ENCODE results near the gene PCK2.
"Not testable (repeated sequence)": the region's sequence is repeated elsewhere in the genome, so short reads cannot be mapped to it uniquely, and the experiment has no call there.

PCK2 gene

DNA sequence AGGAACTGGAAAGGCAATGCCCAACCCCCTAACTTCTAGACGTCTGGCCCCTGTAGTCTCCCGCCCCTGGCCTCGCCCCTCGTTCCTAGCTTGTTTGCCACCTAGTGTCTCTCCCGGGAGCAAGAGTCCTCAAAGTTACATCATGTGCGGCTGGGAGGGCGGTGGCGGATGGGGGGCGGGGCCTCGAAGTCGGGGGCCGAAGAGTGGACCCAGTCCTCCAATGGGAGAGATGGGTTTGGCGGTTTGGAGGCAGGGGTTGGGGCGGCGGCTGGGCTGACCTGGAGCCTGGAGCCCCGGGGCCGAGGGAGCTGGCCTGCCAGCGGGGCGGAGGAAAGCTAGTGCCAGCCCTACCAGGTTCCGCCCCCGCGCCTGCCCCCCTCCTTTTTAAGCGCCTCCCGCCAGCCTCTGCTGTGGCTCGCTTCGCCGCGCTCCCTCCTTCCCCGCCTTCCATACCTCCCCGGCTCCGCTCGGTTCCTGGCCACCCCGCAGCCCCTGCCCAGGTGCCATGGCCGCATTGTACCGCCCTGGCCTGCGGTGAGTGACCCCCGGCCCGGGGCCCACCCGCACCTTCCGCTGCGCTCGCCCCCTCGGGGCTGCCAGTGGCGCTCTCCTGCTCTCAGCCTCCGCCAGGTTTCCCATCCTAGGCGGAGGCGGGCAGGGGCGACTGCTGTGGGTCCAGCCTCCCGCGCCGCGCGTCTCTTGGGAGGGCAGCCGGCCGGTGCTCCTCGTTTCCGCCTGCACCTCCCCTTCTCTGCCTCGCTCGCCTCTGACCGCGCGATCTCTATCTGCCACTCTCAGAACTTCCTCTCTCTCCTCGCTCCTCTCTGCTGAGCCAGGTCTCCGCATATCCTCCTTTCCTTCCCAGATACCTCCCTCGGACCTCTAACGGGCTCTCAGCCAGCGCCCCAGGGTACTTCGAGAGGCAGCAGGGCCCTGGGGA, at the start of gene PCK2:
TSS of gene PCK2 (plus strand) at position 411 of the 940 bp plus-strand sequence. CDS start at position 506, 95 bp downstream.
- peak; percentile 79 for DNase-seq

DNA sequence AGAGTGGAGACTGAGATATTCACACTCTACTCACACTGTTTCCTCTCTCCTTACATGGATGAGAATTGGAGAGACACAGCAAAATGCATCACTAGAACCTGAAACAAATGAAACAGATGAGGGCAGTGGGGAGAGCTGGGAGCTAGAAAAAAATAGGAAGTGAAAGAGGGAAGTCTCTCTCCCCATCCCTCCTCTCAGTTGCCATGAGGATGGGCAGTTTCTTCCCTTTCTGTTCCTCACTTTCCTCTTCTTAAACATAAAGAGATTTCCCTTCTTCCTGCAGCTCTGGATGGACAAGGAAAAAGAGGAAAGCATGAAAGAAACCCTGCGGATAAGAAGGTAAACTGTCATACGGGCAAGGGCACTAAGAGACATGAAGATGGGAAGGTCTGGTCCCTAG, 45.1 kb upstream of the PCK2 start:
- not testable (repeated sequence) for DNase-seq

DNA sequence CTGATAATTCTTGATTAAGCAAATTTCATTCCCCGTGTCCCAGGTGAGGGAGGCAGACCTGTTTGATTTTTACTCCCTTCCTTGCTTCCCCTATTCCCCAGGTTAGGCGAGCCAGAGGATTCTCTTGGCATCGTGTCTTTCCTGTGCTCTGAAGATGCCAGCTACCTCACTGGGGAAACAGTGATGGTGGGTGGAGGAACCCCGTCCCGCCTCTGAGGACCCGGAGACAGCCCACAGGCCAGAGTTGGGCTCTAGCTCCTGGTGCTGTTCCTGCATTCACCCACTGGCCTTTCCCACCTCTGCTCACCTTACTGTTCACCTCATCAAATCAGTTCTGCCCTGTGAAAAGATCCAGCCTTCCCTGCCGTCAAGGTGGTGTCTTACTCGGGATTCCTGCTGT, 43.4 kb upstream of the PCK2 start:
- not testable (repeated sequence) for DNase-seq

DNA sequence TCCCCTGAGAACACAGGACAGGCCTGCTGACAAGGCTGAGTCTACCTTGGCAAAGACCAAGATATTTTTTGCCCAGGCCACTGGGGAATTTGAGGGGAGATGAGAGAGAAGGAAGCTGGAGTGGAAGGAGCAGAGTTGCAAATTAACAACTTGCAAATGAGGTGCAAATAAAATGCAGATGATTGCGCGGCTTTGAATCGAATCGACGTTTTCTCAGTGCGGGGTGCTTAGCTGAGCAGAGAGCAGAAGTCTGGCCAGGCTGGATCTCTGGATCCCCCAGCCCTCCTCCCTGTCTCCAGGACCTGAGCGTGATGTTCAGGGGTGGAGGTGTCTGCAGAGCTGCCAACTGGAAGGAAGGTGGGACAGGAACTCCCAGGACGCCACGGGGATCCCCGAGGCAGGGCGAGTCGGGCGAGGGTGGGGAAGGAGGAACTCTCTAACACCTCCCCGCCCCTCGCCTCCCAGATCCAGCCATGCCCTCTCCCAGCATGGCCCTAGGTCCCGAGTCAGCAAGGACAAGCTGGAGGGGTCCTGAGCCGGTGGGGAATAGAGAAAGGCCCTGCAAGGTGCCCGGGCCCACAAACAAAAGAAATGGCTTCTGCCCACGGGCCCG, 42.8 kb upstream of the PCK2 start:
- DNase-seq, result no peak

DNA sequence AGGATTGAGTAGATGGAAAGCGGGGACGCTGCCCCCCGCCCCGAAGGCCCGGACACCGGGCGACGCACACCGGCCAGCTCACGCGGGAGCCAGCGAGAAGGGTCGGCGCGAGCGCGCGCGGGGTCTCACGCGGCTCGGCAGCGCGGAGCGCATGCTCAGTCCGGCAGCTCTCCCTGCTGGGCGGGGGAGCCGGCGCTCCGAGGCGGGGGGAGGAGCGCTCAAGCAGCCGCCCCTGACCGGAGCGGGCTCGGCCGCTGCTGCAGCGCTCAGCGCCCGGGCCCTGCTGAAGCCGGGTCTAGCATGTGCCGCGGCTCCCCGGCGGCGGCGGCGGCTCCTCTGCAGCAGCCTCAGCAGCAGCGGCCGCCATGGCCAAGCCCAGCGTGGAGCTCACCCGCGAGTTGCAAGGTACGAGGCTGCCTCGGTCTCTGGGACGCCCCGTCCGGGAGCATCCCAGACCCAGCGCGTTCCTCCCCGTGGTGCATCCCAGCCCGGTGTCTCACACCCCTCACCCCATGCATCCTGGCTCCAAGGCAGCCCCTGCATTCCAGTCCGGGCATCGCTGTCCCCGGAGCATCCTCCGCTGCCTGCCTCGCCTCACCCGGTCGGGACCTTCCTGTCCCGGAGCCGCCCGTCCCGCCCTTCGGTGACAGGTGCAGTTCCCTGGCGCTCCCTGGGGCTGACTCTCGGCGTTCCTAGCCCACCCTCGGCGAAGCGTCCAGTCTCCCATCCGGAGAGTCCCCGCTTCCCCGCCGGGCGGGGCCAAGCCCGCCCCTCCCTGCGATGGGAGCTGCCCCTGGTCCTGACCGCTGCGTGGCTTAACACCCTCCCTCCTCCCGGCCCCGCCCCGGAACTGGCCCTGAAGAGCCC, 42.1 kb upstream of the PCK2 start, which contains the start of gene CARMIL3:
TSS of gene CARMIL3 (plus strand) at position 221 of the 867 bp plus-strand sequence. CDS start at position 366, 145 bp downstream.
- DNase-seq, result peak; percentile 70

DNA sequence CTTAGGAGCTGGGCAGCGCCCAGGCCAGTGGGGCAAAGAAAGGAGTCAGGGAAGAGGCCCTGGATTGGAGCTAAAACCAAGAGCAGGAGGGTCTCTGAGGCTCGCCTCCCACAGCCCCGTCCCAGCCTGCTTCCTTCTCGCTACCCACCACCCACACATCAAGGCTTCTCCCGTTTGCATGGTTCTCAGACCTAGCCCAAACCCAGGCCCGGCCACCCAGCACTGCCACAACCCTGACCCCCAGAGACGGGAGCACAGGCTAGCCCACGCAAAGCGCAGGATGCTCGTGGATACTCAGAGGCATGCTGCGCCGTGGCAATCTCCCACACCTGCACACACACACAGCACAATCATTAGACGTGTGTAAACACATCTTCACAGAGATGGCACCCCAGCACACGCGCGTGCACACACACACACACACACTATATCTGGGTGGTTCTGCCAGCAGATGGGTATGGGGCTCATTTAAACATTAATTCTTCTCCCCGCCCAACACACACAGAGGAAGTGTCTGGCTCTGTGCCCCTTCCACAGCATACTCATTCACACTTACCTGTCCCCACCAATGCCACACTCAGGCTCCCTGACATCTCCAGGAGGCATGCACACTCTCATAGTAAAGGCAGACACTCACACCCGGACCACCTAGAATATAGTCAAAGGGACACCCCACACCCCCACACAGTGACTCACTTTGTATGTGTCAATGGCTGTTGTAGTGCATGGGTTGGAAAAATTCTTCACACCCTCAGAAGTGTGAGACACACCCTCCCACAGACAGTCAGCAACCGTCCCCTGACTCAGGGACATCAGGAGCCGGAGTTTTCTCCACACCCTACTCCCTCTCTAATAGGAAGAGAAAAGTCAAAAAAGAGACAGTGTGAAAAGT, 41.2 kb upstream of the PCK2 start:
- peak; percentile 36 for DNase-seq

DNA sequence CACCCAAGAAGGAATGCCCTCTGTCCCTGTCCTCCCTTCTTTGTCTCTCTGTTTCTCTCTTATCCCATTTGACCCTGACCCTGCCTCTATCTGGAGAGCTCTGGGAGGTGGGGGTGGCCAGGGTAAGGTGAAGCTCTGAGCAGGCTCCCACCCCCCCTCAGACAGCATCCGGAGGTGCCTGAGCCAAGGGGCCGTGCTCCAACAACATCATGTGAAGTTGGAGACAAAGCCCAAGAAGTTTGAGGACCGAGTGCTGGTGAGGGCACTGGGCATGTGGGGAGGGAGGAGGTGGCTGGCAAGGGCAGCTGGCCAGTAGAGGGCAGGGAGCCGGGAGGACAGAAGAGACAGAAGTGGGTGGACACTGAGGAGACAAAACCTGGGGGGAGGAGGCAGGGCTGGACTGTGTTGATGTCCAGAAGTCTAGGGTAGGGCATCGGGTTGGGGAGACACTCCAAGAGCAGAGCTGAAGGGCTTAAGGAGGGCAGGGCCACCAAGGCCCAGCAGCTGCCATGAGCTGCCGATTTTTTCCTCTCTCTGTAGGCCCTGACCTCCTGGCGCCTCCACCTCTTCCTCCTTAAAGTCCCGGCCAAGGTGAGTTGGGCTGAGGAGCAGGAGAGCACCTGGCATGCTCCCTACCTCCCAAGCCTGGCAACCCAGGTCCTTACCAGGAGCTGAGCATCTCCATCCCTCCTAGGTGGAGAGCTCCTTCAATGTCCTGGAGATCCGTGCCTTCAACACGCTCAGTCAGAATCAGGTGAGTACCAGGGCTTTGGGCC, 40.4 kb upstream of the PCK2 start:
- no peak for DNase-seq

DNA sequence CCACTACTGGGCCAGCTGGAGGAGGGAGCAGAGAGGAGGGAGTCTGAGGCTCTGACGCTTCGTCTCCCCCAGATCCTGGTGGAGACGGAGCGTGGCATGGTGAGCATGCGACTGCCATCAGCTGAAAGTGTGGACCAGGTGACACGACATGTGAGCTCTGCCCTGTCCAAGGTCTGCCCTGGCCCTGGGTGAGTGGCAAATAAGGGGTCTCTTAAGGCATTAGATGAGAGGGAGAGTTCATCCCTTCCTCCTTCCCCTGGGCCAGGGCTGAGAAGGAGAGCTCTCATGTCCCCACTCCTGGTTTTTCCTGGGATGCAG, 39.8 kb upstream of the PCK2 start:
- no peak for DNase-seq

DNA sequence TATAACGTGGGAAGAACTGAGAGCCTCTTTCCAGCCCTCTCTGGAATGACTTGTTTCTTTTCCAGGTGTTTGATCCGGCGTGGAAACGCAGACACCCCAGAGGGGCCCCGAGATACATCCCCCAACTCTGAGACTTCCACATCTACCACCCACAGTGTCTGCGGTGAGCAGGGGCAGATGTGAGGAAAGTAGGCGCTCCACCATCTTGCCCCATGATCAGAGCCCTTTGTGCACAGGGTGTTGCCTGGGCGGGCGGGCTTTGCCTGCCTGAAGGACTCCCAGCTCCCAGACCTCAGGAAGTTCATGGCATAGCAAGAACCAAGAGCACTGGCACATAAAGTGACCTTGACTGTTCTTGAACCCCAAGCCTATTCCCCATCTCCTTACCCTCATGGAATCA, 39.5 kb upstream of the PCK2 start:
- DNase-seq, result no peak

DNA sequence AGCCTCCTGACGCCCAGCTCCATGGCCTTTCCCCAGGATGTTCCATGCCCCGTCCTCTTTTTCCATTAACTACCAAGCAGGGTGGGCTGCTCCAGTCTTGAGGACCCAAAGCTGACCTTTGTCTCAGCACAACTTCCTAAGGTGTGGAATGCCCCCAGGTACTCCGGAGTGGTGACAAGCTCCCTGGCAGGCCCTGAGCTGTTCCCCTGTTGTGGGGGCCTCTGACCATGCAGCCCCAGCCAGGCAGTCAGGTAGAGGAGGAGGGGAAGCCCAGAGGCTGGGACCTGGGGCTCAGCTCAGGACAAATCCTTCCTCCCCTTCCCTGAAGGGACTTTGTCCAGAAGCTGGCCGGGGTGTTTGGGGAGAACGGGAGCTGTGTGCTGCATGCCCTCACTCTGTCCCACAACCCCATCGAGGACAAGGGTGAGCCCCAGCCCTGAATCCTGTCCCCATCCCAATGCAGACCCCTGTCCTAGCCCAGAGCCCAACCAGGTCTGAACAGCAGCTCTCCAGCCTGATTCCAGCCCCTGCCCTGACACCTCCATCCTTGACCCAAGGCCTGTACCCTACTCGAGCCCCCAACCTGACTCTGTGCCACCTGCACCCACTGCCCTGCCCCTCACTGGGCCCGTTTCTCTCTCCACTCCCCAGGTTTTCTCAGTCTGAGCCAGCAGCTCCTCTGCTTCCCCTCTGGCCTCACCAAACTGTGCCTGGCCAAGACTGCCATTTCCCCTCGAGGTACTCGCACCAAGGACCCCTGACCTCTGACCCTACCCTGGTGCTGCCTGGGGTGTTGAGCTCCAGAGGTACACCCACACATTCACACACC, 37.9 kb upstream of the PCK2 start:
- DNase-seq, result peak; percentile 22

DNA sequence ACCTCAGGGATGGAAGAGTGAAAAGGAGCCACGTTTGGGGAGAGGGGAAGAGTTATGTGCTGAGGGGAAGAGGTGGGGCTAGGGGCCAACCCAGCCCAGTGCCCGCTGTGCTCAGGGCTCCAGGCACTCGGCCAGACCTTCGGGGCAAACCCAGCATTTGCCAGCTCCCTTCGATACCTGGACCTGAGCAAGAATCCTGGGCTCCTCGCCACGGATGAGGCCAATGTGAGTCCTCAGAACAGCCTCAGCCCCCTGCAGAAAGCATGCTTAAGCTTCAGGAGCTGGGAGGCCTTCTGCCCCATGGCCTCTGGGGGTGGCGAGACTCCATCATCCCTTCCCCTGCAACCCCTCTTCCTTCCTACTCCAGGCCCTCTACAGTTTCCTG, 37.3 kb upstream of the PCK2 start:
- DNase-seq, result peak; percentile 26

DNA sequence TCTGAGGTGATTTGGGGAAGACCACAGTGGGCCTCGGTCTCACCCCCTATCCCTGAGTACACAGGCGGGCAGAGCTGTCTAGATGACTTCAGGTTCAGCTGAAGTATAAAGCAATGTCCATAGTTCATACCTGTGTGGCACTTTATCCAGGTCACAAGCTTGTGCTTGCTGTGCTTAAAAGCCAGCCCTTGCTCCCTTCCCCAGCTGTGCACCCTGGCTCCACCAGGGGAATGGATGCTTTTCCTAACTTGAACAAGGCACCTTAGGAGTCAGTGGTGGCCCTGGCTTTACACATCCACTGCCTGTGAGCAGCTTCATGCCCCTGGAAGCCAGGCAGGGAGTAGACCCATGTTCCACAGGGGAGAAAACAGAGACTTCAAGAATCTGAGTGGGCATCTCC, 36.8 kb upstream of the PCK2 start:
- peak; percentile 25 for DNase-seq

DNA sequence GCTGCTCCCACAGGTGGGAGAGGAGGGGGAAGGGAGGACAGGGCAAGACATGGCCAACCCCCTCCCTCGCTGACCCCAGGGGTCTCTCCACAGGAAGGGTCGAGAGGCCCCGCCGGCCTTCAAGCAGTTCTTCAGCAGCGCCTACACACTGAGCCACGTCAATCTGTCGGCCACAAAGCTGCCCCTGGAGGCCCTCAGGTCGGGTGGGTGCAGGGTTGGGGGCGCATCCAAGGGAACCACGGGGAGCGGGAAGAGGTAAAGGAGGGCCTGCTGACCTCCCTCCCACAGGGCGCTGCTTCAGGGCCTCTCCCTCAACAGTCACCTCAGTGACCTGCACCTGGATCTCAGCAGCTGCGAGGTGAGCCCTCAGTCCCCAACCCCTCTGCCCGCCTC, 36.2 kb upstream of the PCK2 start:
- DNase-seq, result no peak

DNA sequence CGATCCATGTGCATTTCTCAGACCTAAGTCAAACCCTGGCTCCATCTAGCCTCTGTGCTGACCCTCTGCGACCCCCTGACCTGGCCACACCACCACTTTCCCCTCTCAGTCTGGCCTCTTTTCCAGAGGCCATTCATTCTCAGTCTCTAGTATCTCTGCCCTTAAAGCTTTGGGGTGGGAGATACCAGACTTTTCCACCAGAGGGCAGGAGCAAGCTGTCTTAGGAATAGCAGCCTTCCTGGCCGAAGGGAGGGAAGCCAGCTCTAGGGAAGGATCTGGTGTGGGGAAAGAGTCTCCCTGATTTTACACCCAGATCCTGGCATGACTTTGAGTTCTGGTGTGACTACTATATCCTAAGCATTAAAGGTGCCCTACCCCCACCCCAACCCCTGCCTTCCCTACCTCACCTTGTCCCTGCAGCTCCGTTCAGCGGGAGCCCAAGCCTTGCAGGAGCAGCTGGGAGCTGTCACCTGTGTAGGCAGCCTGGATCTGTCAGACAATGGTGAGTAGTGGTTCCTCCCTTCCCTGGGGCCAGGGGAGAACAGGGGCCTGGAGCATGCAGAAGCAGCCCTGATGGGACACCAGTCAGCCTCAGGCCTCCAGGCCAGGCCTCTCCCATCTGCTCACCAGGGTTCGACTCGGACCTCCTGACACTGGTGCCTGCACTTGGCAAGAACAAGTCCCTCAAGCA, 35.7 kb upstream of the PCK2 start:
- peak; percentile 60 for DNase-seq

DNA sequence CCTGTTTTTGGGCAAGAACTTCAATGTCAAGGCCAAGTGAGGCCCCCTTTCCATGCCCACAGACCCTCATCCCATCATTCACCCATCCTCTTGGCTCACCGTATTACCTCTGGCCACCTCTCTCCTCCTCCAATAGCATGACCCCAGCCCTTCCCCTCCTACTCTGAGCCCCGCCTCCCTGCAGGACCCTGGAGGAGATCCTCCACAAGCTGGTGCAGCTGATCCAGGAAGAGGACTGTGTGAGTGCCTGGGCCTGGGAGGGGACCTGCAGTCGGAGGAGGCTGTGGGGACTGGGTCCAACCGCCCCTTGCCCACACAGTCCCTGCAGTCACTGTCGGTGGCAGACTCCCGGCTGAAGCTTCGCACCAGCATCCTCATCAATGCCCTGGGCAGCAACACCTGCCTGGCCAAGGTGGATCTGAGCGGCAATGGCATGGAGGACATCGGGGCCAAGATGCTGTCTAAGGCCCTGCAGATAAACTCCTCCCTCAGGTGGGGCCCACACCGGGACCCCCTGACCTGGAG, 35.1 kb upstream of the PCK2 start:
- no peak for DNase-seq

DNA sequence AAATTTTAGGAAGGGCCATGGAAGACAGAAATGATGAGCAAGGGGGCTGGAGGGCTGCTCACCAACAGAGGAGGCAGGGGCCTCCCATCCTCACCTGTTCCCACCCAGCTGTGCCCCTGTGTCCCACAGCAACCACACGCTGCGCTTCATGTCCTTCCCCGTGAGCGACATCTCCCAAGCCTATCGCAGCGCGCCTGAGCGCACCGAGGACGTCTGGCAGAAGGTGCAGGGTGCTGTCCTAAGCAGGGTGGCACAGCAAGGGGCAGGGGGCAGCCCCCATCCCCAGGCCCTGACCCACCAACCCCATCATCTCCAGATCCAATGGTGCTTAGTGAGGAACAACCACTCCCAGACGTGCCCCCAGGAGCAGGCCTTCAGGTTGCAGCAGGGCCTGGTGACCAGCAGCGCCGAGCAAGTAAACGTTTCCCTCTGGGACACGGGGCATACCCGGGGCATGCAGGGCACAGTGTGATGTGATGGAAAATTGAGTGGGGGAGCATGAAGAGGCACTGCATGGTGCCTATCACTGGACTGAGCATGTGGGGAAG, 34.2 kb upstream of the PCK2 start:
- no peak for DNase-seq

DNA sequence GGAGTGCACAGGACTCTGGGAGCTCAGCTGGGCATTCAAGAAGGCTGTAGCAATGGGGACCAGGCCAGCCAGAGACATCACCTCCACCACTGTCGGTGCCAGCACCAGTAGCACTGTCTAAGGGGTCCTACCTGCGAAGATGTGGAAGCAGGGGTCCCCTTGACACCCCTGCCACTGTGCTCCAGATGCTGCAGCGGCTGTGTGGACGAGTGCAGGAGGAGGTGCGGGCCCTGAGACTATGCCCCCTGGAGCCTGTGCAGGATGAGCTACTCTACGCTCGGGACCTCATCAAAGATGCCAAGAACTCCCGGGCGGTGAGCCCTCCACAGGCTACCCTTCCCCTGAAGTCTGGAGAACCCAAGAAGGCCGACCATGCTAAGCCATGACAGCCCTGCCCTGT, 33.7 kb upstream of the PCK2 start:
- no peak for DNase-seq

DNA sequence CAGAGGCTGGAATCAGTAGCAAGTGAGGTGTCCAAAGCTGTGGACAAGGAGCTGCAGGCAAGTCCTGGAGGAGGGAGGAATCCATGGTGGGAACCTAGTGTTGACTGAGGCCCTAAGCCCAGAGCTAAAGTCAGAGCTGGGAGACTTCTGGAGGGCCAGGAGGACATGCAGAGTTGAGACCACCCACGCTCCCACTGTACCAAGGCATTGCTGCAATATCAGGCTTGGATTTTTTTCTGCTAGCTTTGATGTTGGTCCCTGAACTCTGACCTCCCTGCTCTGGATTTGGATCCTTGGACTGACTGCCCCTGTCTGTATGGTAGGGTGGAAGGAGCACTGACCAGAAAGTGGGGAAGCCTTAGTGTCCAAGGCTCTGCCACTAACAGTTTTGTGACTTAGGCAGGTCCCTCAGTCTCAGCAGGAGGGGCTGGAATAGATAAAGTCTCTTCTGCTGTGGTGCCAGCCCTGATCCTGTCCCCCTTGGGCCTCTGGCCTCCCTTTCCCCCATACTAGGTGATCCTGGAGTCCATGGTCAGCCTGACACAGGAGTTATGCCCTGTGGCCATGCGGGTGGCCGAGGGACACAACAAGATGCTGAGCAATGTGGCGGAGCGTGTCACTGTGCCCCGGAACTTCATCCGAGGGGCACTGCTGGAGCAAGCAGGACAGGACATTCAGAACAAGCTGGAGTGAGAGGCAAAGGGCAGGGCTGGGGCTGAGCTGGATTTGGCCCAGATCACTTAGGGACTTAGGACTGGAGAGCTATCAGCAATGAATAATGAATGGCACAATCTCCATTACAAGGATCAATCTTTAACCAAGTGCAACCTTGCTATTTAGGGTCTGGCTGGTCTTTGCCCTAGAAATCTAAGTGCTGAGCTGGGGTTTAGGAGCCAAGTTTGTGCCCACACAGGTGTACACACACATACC, 32.9 kb upstream of the PCK2 start:
- DNase-seq, result no peak

Data from activated CD4-positive, CD25-positive, alpha-beta regulatory T cell treated with anti-CD3 and anti-CD28 coated beads, Interleukin-2, amount 50 U/mL, for 72 hours (primary cell).